Lung (tissue), 12 donors: ENCODE results near the gene ZNF662. TPM values are rescaled to one million over a fixed set of nuclear protein-coding genes. Genes with fewer than 3 reads are reported as not detected.
A peak's percentile ranks its signal among the peaks of the same experiment; 100 is the strongest.

Experiments
- ATAC-seq: fragments of 200-7000 bp; cut with Tn5 transposase; one replicate; pipeline ENCODE4 v1.9.1; 2020; ENCODE audit warnings: moderate number of reproducible peaks; ENCODE audit not compliant: insufficient read depth, low FRiP score
- DNase-seq, 3 donors: peaks; one replicate each; pipeline ENCODE4 v3.0.0-alpha.2; 2013 to 2017
- H3K27ac ChIP-seq, 2 donors: one replicate each; pipeline ENCODE4 v1.5.1; 2013; ENCODE audit warnings: mild to moderate bottlenecking in 2 of 2, moderate library complexity in 2 of 2, control low read depth in 1 of 2, inconsistent platforms in 1 of 2, low read depth in 1 of 2, low read length in 1 of 2
- H3K27me3 ChIP-seq, 3 donors: one replicate each; pipeline ENCODE4 v1.5.1; 2013; ENCODE audit warnings: low read length in 2 of 3; ENCODE audit not compliant: control insufficient read depth in 3 of 3, insufficient read depth in 3 of 3
- H3K36me3 ChIP-seq, 4 donors: one replicate each; pipeline ENCODE4 v1.5.1; 2013; ENCODE audit warnings: low read length in 4 of 4, mild to moderate bottlenecking in 1 of 4, moderate library complexity in 1 of 4; ENCODE audit not compliant: control insufficient read depth in 4 of 4, insufficient read depth in 4 of 4
- H3K4me1 ChIP-seq, 5 donors: one replicate each; pipeline ENCODE4 v1.5.1; 2013; ENCODE audit warnings: low read length in 5 of 5, mild to moderate bottlenecking in 2 of 5, moderate library complexity in 1 of 5; ENCODE audit not compliant: control insufficient read depth in 5 of 5, insufficient read depth in 5 of 5
- H3K4me3 ChIP-seq: one replicate; pipeline ENCODE4 v1.5.1; 2013; ENCODE audit warnings: mild to moderate bottlenecking, control low read depth, moderate library complexity
- H3K9ac ChIP-seq, 2 donors: one replicate each; pipeline ENCODE4 v1.5.1; 2013; ENCODE audit warnings: low read length in 2 of 2, control low read depth in 1 of 2; ENCODE audit not compliant: insufficient read depth in 1 of 2
- H3K9me3 ChIP-seq, 4 donors: one replicate each; pipeline ENCODE4 v1.5.1; 2013; ENCODE audit warnings: low read length in 3 of 4, mild to moderate bottlenecking in 1 of 4, moderate library complexity in 1 of 4; ENCODE audit not compliant: control insufficient read depth in 4 of 4, insufficient read depth in 3 of 4
- WGBS, 2 donors: extraction: QIAGEN DNeasy Blood & Tissue Kit; methylation state at CpG; one replicate each; pipeline ENCODE4 v1.1.7; 2013; 5-methylcytosine and 5-hydroxymethylcytosine counted together
- polyA plus RNA-seq, 2 donors: library from polyadenylated mRNA; stranded (reverse); fragments of 200-250 nt; gene quantifications; one replicate each; pipeline ENCODE4 v1.2.1, GENCODE V29; 2013
- total RNA-seq, 2 donors: library from RNA; depleted of rRNA in 1 of 2; stranded (reverse); fragments of >200 nt in 1 of 2; gene quantifications; one replicate each; pipeline ENCODE4 v1.2.1, GENCODE V29; 2014 to 2021
- TF ChIP-seq, protein P1 (sequence below): IDR thresholded peaks from 2 replicates; pipeline ENCODE4 v1.5.1; 2012; ENCODE audit warnings: mild to moderate bottlenecking; ENCODE audit errors: control extremely low read depth, extremely low read depth
- donor health status: control.
- donor health status: control.
- donor health status: Bipolar disorder and iron deficiency.
- donor health status: healthy.
- donor health status: DM: yes; HTN: yes; CAD: no.

The ZNF662 gene
- total and polyA plus RNA-seq, 4 donors, result 0.85 to 22.7 (median 6.4) TPM

- no peak for DNase-seq
- TF ChIP-seq, protein P1, sequence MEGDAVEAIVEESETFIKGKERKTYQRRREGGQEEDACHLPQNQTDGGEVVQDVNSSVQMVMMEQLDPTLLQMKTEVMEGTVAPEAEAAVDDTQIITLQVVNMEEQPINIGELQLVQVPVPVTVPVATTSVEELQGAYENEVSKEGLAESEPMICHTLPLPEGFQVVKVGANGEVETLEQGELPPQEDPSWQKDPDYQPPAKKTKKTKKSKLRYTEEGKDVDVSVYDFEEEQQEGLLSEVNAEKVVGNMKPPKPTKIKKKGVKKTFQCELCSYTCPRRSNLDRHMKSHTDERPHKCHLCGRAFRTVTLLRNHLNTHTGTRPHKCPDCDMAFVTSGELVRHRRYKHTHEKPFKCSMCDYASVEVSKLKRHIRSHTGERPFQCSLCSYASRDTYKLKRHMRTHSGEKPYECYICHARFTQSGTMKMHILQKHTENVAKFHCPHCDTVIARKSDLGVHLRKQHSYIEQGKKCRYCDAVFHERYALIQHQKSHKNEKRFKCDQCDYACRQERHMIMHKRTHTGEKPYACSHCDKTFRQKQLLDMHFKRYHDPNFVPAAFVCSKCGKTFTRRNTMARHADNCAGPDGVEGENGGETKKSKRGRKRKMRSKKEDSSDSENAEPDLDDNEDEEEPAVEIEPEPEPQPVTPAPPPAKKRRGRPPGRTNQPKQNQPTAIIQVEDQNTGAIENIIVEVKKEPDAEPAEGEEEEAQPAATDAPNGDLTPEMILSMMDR, result no peak
- Histone ChIP-seq H3K9ac (no peak overlapping the region), H3K27ac (no peak overlapping the region), H3K4me1 (no peaks in the 10 kb centered on the region), H3K27me3 (no peaks in the 10 kb centered on the region), H3K4me3 (no peak overlapping the region), H3K9me3 (no peaks in the 10 kb centered on the region), H3K36me3 (no peaks in the 10 kb centered on the region)
- 68 to 80% methylated on average over 5 of the region's 5 CpGs for whole genome bisulfite sequencing, 2 donors
- no peak for ATAC-seq
Measured at GRCh38 chr3:42960282-42960681, 54.3 kb downstream of the ZNF662 start.

DNA sequence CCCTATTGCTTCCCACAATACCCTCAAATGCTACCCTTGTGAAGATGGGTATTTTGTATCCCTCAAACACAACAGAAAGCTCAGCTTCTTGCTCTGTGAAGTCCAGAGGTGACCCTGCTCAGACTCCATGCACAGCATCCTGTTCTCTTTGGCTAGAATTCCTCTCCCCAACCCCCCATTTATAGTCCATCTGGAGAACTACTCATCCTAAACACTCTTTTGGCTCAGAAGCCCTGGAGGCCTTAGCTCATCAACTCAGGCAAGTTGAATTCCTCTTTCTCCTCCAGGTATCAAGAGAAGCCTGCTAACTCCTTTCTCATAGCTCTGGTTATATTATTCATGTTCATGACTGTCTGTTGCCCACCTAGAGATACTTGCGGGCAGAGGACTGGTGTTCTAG, 54.8 kb downstream of the ZNF662 start:
- no peak overlapping the region for H3K27ac ChIP-seq
- TF ChIP-seq, protein P1, result no peak
- H3K9ac ChIP-seq, result no peak overlapping the region
- no peaks in the 10 kb centered on the region for H3K4me1 ChIP-seq
- no peaks in the 10 kb centered on the region for H3K9me3 ChIP-seq
- ATAC-seq, result no peak
- H3K27me3 ChIP-seq, result no peaks in the 10 kb centered on the region
- no peaks in the 10 kb centered on the region for H3K36me3 ChIP-seq
- H3K4me3 ChIP-seq, result no peak overlapping the region
- WGBS, 2 donors, result 94 to 96% methylated on average over 1 of the region's 1 CpG
- no peak for DNase-seq

DNA sequence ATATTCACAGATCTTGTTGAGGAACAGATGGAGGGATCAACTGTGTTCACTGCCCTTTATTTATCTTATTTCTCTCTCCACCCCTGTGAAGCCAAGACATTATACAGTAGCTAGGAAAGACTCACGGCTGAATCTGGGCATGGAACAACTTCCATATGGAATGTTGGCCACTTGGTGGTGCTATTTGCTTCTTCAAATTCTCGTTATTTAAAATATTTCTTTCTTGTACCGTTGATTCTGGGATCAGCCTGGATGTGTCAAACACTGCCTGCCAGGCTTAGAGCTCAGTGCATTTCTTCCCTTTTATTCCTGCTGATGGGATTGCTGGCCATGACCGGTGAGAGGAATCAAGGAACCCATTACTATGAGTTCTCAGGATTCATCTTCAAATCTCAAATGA, 55.7 kb downstream of the ZNF662 start:
- Histone ChIP-seq H3K4me1 (no peaks in the 10 kb centered on the region), H3K9ac (no peak overlapping the region), H3K4me3 (no peak overlapping the region), H3K27ac (no peak overlapping the region), H3K9me3 (no peaks in the 10 kb centered on the region), H3K27me3 (no peaks in the 10 kb centered on the region), H3K36me3 (no peaks in the 10 kb centered on the region)
- DNase-seq, result peak; percentile 58 to 86 (median 80)
- 6 to 8% methylated on average over 4 of the region's 4 CpGs for WGBS, 2 donors
- ATAC-seq, result peak; percentile 79
- TF ChIP-seq, protein P1, result peak; percentile 51

- Histone ChIP-seq H3K9ac (no peak overlapping the region), H3K4me3 (no peak overlapping the region)
- 75 to 90% methylated on average over 2 of the region's 2 CpGs for WGBS, 2 donors
Measured at GRCh38 chr3:42963269-42963668, 57.3 kb downstream of the ZNF662 start.

More at GRCh38 chr3:42963269-42963668, 57.3 kb downstream of the ZNF662 start:
- ATAC-seq (no peak), DNase-seq (no peak)
- Histone ChIP-seq H3K9me3 (no peaks in the 10 kb centered on the region), H3K4me1 (no peaks in the 10 kb centered on the region), H3K27ac (no peak overlapping the region), H3K27me3 (no peaks in the 10 kb centered on the region), H3K36me3 (no peaks in the 10 kb centered on the region)
- TF ChIP-seq, protein P1, result no peak
